Measurements from ENCODE around the gene PLCB1.
A peak's percentile ranks its signal among the peaks of the same experiment; 100 is the strongest.

PLCB1 gene

DNA sequence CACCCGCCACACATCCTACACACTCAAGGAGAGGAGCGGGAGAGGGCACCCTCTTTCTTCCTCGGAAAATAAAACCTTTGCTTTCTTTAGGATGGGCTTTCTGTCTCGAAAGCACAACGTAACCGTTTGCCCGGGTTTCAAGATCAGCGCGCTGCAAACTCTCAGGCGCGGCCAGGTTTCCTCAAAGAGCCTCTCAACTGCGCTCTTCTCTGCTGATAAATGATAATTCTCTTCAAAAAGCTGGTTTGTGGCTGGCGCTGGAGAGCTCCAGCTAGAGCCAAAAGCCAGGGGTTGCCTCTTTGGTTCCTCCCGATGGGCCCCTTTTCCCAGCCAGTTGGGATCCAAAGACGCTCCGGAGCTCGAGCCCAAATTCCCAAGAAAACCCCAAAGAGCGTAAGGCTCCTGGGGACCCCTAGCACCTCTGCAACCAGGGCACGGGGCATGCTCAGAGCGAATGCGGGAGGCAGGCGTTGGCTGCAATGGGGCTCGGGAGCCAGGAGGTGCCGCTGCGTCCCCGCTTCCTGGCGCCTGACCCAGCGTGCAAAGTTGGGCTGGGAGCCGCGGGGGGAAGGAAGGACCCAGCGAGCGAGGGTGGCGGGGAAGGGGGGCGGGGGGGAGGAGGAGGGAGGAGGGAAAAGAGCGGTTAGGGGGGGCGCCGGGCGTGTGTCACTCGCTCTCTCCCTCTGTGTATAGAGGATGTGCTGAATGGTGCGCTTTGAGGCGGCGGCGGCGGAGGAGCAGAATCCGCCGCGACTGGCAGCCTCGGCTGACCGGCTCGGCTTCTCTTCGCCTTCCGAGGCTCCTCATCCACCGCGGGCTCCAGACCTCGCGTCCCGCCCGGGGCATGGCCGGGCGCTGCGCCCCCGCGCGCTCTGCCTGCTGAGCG lies at the start of gene PLCB1:
TSS of gene PLCB1 (plus strand) at position 669 of the 886 bp plus-strand sequence. CDS start 386 bp downstream, outside the sequence.
- peak within 1 kb of the TSS; percentile 48 for H3K4me3 ChIP-seq (ENCODE audit: low read depth, low read length)
- H3K27ac ChIP-seq: no peak within 1 kb of the TSS
- H3K27me3 ChIP-seq (ENCODE audit: insufficient read depth, low read depth, severe bottlenecking): peaks cover 9% of the 10 kb centered on the region
- no peaks in the 10 kb centered on the region for H3K36me3 ChIP-seq
- no peaks in the 10 kb centered on the region for H3K9me3 ChIP-seq (ENCODE audit: severe bottlenecking)
- DNase-seq: peak; percentile 80
- peak; percentile 94 for TF ChIP-seq CTCF (IDR thresholded peaks at IDR 0.05; ENCODE audit: low read depth, low read length)

GRCh38 chr20:8082989-8083388 lies 49.1 kb upstream of the PLCB1 start:
- DNase-seq: peak; percentile 10
- no peaks in the 10 kb centered on the region for H3K36me3 ChIP-seq
- H3K9me3 ChIP-seq (ENCODE audit: severe bottlenecking): no peaks in the 10 kb centered on the region
- H3K27ac ChIP-seq: no peak overlapping the region
- no peaks in the 10 kb centered on the region for H3K27me3 ChIP-seq (ENCODE audit: insufficient read depth, low read depth, severe bottlenecking)
- H3K4me3 ChIP-seq (ENCODE audit: low read depth, low read length): no peak overlapping the region
- TF ChIP-seq CTCF (IDR thresholded peaks at IDR 0.05; ENCODE audit: low read depth, low read length): no peak

DNA sequence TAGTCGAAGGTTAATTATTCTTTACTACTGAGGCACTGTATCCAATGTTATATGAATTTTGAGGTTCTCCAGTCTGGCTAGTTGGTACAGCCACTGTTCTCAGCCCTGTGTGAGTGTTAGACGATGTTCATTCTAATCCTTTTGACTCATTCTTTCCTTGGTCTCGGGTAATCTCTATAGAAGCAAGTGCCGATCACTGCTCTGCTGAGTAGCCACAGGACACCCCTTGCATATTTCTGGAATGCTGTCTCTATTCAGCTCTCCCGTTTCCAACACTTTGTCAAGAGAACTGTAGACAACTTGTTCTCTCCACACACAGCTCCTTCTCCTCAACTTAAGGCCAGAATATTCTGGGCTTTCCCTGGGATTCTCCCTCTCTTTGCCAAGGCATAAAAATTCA lies 42.4 kb upstream of the PLCB1 start:
- no peak for DNase-seq
- no peak for TF ChIP-seq CTCF (IDR thresholded peaks at IDR 0.05; ENCODE audit: low read depth, low read length)
- Histone ChIP-seq H3K27ac (no peak overlapping the region), H3K4me3 (ENCODE audit: low read depth, low read length) (no peak overlapping the region), H3K27me3 (ENCODE audit: insufficient read depth, low read depth, severe bottlenecking) (no peaks in the 10 kb centered on the region), H3K9me3 (ENCODE audit: severe bottlenecking) (no peaks in the 10 kb centered on the region), H3K36me3 (no peaks in the 10 kb centered on the region)

DNA sequence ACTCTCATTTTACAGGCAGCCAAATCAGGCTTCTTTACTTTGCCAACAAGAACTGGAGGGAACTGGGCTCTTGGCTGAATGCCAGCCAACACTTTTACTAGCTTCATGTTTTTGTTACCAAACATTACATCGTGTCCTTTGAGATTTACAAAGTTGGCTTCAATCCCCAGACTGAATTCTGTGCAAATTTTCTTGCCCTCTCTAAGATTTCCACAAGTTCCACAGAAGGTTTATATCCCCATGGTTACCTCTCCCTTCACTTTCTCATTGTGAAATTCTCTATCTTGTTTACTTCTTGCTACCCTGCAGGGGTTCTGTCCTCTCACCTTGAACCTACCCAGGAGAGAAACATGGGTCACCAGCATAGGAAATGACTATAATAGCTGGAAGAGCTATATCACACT lies 37.6 kb upstream of the PLCB1 start:
- TF ChIP-seq CTCF (IDR thresholded peaks at IDR 0.05; ENCODE audit: low read depth, low read length): no peak
- Histone ChIP-seq H3K27ac (no peak overlapping the region), H3K9me3 (ENCODE audit: severe bottlenecking) (no peaks in the 10 kb centered on the region), H3K4me3 (ENCODE audit: low read depth, low read length) (no peak overlapping the region), H3K36me3 (no peaks in the 10 kb centered on the region), H3K27me3 (ENCODE audit: insufficient read depth, low read depth, severe bottlenecking) (no peaks in the 10 kb centered on the region)
- DNase-seq: no peak

DNA sequence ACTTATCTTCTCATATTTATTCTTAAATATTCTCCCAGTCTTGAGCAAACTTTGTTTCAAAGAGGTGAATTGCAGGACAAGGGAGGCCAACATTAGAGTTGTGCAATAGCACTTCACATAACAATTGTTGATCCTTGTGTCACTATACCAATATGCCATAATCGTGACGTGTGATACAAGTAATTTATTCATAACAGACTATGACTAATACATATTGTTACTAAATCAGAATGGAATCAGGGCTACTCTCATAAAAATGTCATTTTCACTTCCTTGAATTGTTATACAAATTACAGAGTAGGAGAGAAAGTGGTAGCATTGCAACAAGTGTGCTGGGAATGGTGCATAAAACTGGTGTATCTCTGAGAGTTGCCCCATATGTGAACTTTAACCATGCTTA lies 37.2 kb upstream of the PLCB1 start:
- Histone ChIP-seq H3K9me3 (ENCODE audit: severe bottlenecking) (no peaks in the 10 kb centered on the region), H3K4me3 (ENCODE audit: low read depth, low read length) (no peak overlapping the region), H3K36me3 (no peaks in the 10 kb centered on the region), H3K27ac (no peak overlapping the region), H3K27me3 (ENCODE audit: insufficient read depth, low read depth, severe bottlenecking) (no peaks in the 10 kb centered on the region)
- TF ChIP-seq CTCF (IDR thresholded peaks at IDR 0.05; ENCODE audit: low read depth, low read length): no peak
- DNase-seq: no peak
